Naive thymus-derived CD4-positive, alpha-beta T cell (primary cell): ENCODE results near the gene ARHGAP24. TPM values are rescaled to one million over a fixed set of nuclear protein-coding genes. Genes with fewer than 3 reads are reported as not detected.

Experiments used
- ATAC-seq: fragments of 150-1000 bp; cut with Tn5 transposase; 2 replicates; pipeline ENCODE4 v1.10.0; 2021; ENCODE audit warnings: mild to moderate bottlenecking, moderate library complexity
- CTCF ChIA-PET: fragments of 350-600 bp; sonication (Branson Sonifier 250); formaldehyde crosslinking; loops from one replicate; lab custom pipeline; 2021; ENCODE audit warnings: antibody characterized with exemption; lab: Charles Lee
- POLR2A ChIA-PET: fragments of 350-600 bp; sonication (Branson Sonifier 250); formaldehyde crosslinking; loops from one replicate; lab custom pipeline; 2021; ENCODE audit warnings: antibody characterized with exemption, inconsistent platforms; lab: Charles Lee
- DNase-seq, 9 donors: peaks; one replicate each; pipeline versions ENCODE4 v3.0.0 to v3.0.0-alpha.2; 2020 to 2022; ENCODE audit warnings: mixed read lengths in 1 of 9
- H3K27ac ChIP-seq: one replicate; pipeline ENCODE4 v1.7.0; 2013; ENCODE audit warnings: mild to moderate bottlenecking, low read depth, low read length, moderate library complexity
- H3K27me3 ChIP-seq, 2 donors: one replicate each; pipeline ENCODE4 v1.7.0; 2013; ENCODE audit warnings: low read length in 2 of 2, mild to moderate bottlenecking in 2 of 2, moderate library complexity in 2 of 2; ENCODE audit not compliant: control insufficient read depth in 2 of 2, insufficient read depth in 2 of 2
- H3K36me3 ChIP-seq, 3 experiments: 1 replicate in 2 of 3; 2 replicates in 1 of 3; pipeline ENCODE4 v1.7.0; 2013; ENCODE audit warnings: low read length in 3 of 3, mild to moderate bottlenecking in 3 of 3, moderate library complexity in 1 of 3; ENCODE audit not compliant: insufficient read depth in 3 of 3, control insufficient read depth in 2 of 3
- H3K4me1 ChIP-seq, 2 donors: one replicate each; pipeline ENCODE4 v1.7.0; 2013; ENCODE audit warnings: low read length in 2 of 2, mild to moderate bottlenecking in 2 of 2, moderate library complexity in 1 of 2; ENCODE audit not compliant: control insufficient read depth in 2 of 2, insufficient read depth in 2 of 2
- H3K4me3 ChIP-seq: 2 replicates; pipeline ENCODE4 v1.7.0; 2013; ENCODE audit warnings: mild to moderate bottlenecking, low read length
- H3K9me3 ChIP-seq, 3 experiments: 1 replicate in 2 of 3; 2 replicates in 1 of 3; pipeline ENCODE4 v1.7.0; 2013; ENCODE audit warnings: low read length in 3 of 3; ENCODE audit not compliant: control insufficient read depth in 2 of 3
- H3K27ac Mint-ChIP-seq, 9 donors: one replicate each; pipeline ENCODE4 v1.8.0; 2020 to 2022; ENCODE audit warnings: mixed read lengths in 9 of 9, mild to moderate bottlenecking in 8 of 9, moderate library complexity in 5 of 9, inconsistent platforms in 2 of 9
- H3K27me3 Mint-ChIP-seq, 5 donors: one replicate each; pipeline ENCODE4 v1.8.0; 2021 to 2022; ENCODE audit warnings: mixed read lengths in 5 of 5, mild to moderate bottlenecking in 1 of 5
- H3K36me3 Mint-ChIP-seq, 5 donors: one replicate each; pipeline ENCODE4 v1.8.0; 2020 to 2022; ENCODE audit warnings: mixed read lengths in 5 of 5, mild to moderate bottlenecking in 3 of 5, inconsistent platforms in 1 of 5
- H3K4me1 Mint-ChIP-seq, 7 donors: one replicate each; pipeline ENCODE4 v1.8.0; 2020 to 2022; ENCODE audit warnings: mixed read lengths in 7 of 7, mild to moderate bottlenecking in 3 of 7, inconsistent platforms in 1 of 7
- H3K4me3 Mint-ChIP-seq, 10 donors: one replicate each; pipeline ENCODE4 v1.8.0; 2020 to 2022; ENCODE audit warnings: mild to moderate bottlenecking in 10 of 10, mixed read lengths in 10 of 10, moderate library complexity in 6 of 10, inconsistent platforms in 2 of 10
- H3K9me3 Mint-ChIP-seq, 11 donors: one replicate each; pipeline ENCODE4 v1.8.0; 2020 to 2022; ENCODE audit warnings: mixed read lengths in 11 of 11, mild to moderate bottlenecking in 4 of 11, inconsistent platforms in 1 of 11, moderate library complexity in 1 of 11
- intact Hi-C, 2 donors: fragments of 100-400 bp; cut with micrococcal nuclease; formaldehyde crosslinking; loops; one replicate each; pipeline ENCODE4 v1.15.1; 2023
- polyA plus RNA-seq, 2 donors: library from polyadenylated mRNA; unstranded; fragments of 300-500 nt; fragmentation: Illumina TruSeq; gene quantifications; one replicate each; pipeline ENCODE4 v1.2.3, GENCODE V29; 2021
- total RNA-seq, 6 experiments: library from RNA in 5 of 6; stranded (reverse) in 5 of 6; gene quantifications; 1 replicate in 5 of 6; 2 replicates in 1 of 6; pipeline ENCODE4 v1.2.3 and lab custom pipeline; 2021 to 2026

ARHGAP24 gene
- total and polyA plus RNA-seq, 7 experiments from 2014 or later = 0.41 to 12.7 (median 1.3) TPM; not detected in 3

DNA sequence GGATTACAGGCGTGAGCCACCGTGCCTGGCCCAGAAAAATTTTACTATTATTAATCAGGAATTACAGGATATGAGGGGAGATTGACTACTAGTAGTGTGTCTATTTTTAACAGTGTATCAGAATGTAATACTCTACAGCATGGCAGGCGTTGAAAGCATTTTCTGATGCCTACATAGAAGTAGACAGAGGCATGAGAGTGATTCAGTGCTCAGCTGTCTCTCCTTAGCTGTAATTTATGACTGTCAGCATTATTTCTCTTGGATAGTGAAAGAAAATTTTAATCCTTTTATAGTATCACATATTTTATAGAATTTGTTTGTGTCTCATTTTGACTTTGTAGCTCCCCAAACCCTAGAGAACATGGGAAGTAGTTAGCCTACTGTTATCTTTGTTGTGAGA lies 20.7 kb downstream of the ARHGAP24 start:
- POLR2A ChIA-PET = no interaction called here
- H3K4me1 ChIP-seq = no peaks in the 10 kb centered on the region
- H3K4me3 Mint-ChIP-seq = no peak overlapping the region
- intact Hi-C loops = no loop called here
- no peak for ATAC-seq
- H3K27ac ChIP-seq = no peak overlapping the region
- H3K9me3 Mint-ChIP-seq = peaks cover 0 to 12% (median 0%) of the 10 kb centered on the region in 11 donors
- no peak for DNase-seq
- CTCF ChIA-PET = interaction anchor here (0.5 kb wide), 1 partner anchor 111 kb away, joined by 3 read pairs; no protein-coding TSS in a partner anchor
- no peak overlapping the region for H3K4me3 ChIP-seq
- peaks cover 0 to 3% (median 0%) of the 10 kb centered on the region in 7 donors for H3K4me1 Mint-ChIP-seq
- H3K36me3 ChIP-seq = no peaks in the 10 kb centered on the region
- no peaks in the 10 kb centered on the region for H3K27me3 ChIP-seq
- H3K36me3 Mint-ChIP-seq = peaks cover 0 to 4% (median 0%) of the 10 kb centered on the region in 5 donors
- H3K27me3 Mint-ChIP-seq = no peaks in the 10 kb centered on the region
- no peak overlapping the region for H3K27ac Mint-ChIP-seq
- no peaks in the 10 kb centered on the region for H3K9me3 ChIP-seq

DNA sequence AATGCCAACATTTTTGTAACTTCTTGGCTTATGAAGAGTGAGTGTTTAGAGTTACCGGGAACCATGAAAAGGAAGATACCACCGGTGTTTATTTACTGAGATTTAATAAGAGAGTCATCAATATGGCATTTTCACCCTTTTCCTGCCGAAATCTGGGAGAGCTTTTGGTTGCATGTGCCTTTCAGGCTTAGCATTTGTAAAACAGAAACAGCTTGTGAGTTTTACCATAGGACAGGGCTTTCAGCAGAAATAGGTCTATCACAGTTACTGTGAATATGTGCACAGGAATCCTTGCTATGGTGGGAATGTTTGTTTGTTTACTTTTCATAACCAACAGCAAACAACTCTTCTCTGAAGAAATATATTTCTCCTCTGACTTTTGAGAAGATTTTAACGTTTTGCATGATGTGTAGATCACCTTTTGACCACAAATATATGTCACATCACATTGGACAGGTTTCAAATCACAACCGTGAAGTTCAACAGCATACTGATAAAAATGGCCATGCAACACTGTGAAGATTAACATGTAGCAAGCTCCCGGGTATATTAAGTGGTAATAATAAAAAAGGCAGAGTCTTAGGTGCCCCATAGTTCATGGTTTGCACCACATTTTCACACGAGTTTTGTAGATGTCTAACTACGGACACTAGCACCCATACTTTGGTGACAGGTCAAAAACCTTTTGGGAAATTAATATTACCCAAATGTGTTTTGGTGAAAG lies 21.3 kb downstream of the ARHGAP24 start:
- no peaks in the 10 kb centered on the region for H3K9me3 ChIP-seq
- POLR2A ChIA-PET = no interaction called here
- ATAC-seq = no peak
- Mint-ChIP-seq H3K4me1 (peaks cover 0 to 3% (median 0%) of the 10 kb centered on the region in 7 donors), H3K27ac (no peak overlapping the region), H3K9me3 (peaks cover 0 to 12% (median 0%) of the 10 kb centered on the region in 11 donors), H3K36me3 (peaks cover 0 to 4% (median 0%) of the 10 kb centered on the region in 5 donors), H3K4me3 (no peak overlapping the region), H3K27me3 (no peaks in the 10 kb centered on the region)
- CTCF ChIA-PET = no interaction called here
- no peaks in the 10 kb centered on the region for H3K4me1 ChIP-seq
- no peaks in the 10 kb centered on the region for H3K27me3 ChIP-seq
- no peaks in the 10 kb centered on the region for H3K36me3 ChIP-seq
- H3K27ac ChIP-seq = no peak overlapping the region
- no peak overlapping the region for H3K4me3 ChIP-seq
- DNase-seq = no peak
- intact Hi-C loops = no loop called here

- ChIA-PET POLR2A (no interaction called here), CTCF (no interaction called here)
- Histone ChIP-seq H3K27me3 (no peaks in the 10 kb centered on the region), H3K36me3 (no peaks in the 10 kb centered on the region), H3K4me1 (no peaks in the 10 kb centered on the region), H3K9me3 (no peaks in the 10 kb centered on the region), H3K4me3 (no peak overlapping the region), H3K27ac (no peak overlapping the region)
- peaks cover 0 to 2% (median 0%) of the 10 kb centered on the region in 7 donors for H3K4me1 Mint-ChIP-seq
- DNase-seq (no peak), ATAC-seq (no peak)
- H3K4me3 Mint-ChIP-seq = no peak overlapping the region
- H3K27ac Mint-ChIP-seq = no peak overlapping the region
- peaks cover 0 to 12% (median 0%) of the 10 kb centered on the region in 11 donors for H3K9me3 Mint-ChIP-seq
- intact Hi-C loops = no loop called here
- no peaks in the 10 kb centered on the region for H3K27me3 Mint-ChIP-seq
- H3K36me3 Mint-ChIP-seq = peaks cover 0 to 4% (median 0%) of the 10 kb centered on the region in 5 donors
Measured at GRCh38 chr4:85496933-85497332, 22.0 kb downstream of the ARHGAP24 start.

GRCh38 chr4:85498068-85498733 lies 23.3 kb downstream of the ARHGAP24 start:
- DNase-seq (no peak), ATAC-seq (peak; percentile 95)
- Histone ChIP-seq H3K27me3 (no peaks in the 10 kb centered on the region), H3K9me3 (no peaks in the 10 kb centered on the region), H3K4me3 (no peak overlapping the region), H3K27ac (no peak overlapping the region), H3K36me3 (no peaks in the 10 kb centered on the region), H3K4me1 (no peaks in the 10 kb centered on the region)
- intact Hi-C loops = no loop called here
- ChIA-PET POLR2A (no interaction called here), CTCF (no interaction called here)
- Mint-ChIP-seq H3K4me1 (peaks cover 0 to 2% (median 0%) of the 10 kb centered on the region in 7 donors), H3K27me3 (no peaks in the 10 kb centered on the region), H3K4me3 (no peak overlapping the region), H3K9me3 (peaks cover 0 to 12% (median 0%) of the 10 kb centered on the region in 11 donors), H3K27ac (no peak overlapping the region), H3K36me3 (peaks cover 0 to 4% (median 0%) of the 10 kb centered on the region in 5 donors)

GRCh38 chr4:85499573-85499972 lies 24.6 kb downstream of the ARHGAP24 start:
- ChIA-PET CTCF (no interaction called here), POLR2A (no interaction called here)
- peaks cover 0 to 11% (median 0%) of the 10 kb centered on the region in 11 donors for H3K9me3 Mint-ChIP-seq
- H3K4me1 Mint-ChIP-seq = peaks cover 0 to 2% (median 0%) of the 10 kb centered on the region in 7 donors
- Histone ChIP-seq H3K4me1 (no peaks in the 10 kb centered on the region), H3K27ac (no peak overlapping the region), H3K9me3 (no peaks in the 10 kb centered on the region), H3K27me3 (no peaks in the 10 kb centered on the region), H3K36me3 (no peaks in the 10 kb centered on the region), H3K4me3 (no peak overlapping the region)
- DNase-seq = no peak
- ATAC-seq = no peak
- intact Hi-C loops = no loop called here
- H3K27ac Mint-ChIP-seq = no peak overlapping the region
- H3K27me3 Mint-ChIP-seq = no peaks in the 10 kb centered on the region
- H3K4me3 Mint-ChIP-seq = no peak overlapping the region
- H3K36me3 Mint-ChIP-seq = peaks cover 0 to 4% (median 0%) of the 10 kb centered on the region in 5 donors

DNA sequence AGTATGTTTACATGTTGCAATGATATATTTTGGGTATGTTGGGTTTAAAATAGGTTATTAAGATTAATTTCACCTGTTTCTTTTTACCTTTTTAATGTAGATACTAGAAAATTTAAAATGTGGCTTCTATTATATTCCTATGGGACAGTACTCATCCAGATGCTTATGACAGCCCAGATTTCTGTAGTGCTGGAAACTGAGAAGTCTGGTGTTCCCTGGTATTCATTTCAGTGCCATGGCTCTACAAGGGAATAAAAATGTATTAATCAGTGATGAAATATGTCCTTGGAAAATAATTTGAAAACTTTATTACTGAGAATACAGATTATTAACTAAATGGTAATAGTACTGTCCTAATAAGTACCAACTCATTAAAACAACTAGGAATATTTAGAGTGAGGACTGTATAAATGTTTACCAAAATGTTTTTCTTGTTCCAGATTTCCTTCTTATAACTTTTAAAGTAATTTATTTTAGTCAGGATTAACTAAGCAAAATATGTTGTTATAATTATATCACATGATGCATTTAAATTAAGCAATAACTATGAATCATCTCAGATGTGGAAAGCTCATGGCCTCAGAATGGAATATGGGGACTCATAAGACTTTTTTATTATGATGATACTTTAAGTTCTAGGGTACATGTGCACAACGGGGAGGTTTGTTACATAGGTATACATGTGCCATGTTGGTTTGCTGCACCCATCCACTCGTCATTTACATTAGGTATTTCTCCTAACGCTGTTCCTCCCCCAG lies 25.3 kb downstream of the ARHGAP24 start:
- Mint-ChIP-seq H3K4me3 (no peak overlapping the region), H3K4me1 (peaks cover 0 to 2% (median 0%) of the 10 kb centered on the region in 7 donors), H3K27ac (no peak overlapping the region), H3K36me3 (peaks cover 0 to 3% (median 0%) of the 10 kb centered on the region in 5 donors), H3K9me3 (peaks cover 0 to 14% (median 1%) of the 10 kb centered on the region in 11 donors), H3K27me3 (no peaks in the 10 kb centered on the region)
- Histone ChIP-seq H3K27ac (no peak overlapping the region), H3K4me1 (no peaks in the 10 kb centered on the region), H3K27me3 (no peaks in the 10 kb centered on the region), H3K4me3 (no peak overlapping the region), H3K9me3 (no peaks in the 10 kb centered on the region), H3K36me3 (no peaks in the 10 kb centered on the region)
- CTCF ChIA-PET = no interaction called here
- no peak for ATAC-seq
- intact Hi-C loops = no loop called here
- DNase-seq = no peak
- POLR2A ChIA-PET = no interaction called here
